Prostate gland (tissue), 2 donors: Measurements from ENCODE around the gene CCR5.

Source experiments
- POLR2A ChIP-seq: fragments of 450-650 bp; IDR thresholded peaks from one replicate; pipeline ENCODE4 v1.6.1; 2016; ENCODE audit warnings: antibody characterized with exemption, mild to moderate bottlenecking
- POLR2AphosphoS5 ChIP-seq: sonication (generic); formaldehyde crosslinking; IDR thresholded peaks from one replicate; pipeline ENCODE4 v1.6.1; 2017; ENCODE audit warnings: antibody characterized with exemption
- TF ChIP-seq, protein P1 (sequence below), 4 experiments: fragments of 200-600 bp in 2 of 4; fragments of 450-650 bp in 2 of 4; sonication (generic) in 2 of 4; IDR thresholded peaks; 1 replicate in 3 of 4; 2 replicates in 1 of 4; pipeline ENCODE4 v1.5.1; 2016 to 2019; ENCODE audit warnings: antibody characterized with exemption in 4 of 4, mild to moderate bottlenecking in 2 of 4, moderate library complexity in 2 of 4

DNA sequence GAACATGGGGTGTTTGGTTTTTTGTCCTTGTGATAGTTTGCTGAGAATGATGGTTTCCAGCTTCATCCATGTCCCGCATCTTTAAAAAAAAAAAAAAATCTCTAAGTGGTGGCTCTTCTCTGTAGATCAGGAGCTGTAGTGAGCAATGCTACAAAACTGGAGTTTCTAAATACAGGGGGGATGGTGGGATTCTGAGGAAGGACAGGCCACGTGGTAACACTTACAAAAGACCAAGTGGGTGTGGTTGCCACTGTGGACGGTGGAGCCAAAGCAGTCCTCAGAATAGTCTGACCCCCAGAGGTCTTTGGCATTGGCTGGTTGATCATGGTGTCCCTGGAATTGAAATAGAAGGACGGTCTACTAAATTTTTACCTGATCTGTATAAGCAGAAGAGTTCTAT is 44.0 kb downstream of the CCR5 start:
- TF ChIP-seq, protein P1, sequence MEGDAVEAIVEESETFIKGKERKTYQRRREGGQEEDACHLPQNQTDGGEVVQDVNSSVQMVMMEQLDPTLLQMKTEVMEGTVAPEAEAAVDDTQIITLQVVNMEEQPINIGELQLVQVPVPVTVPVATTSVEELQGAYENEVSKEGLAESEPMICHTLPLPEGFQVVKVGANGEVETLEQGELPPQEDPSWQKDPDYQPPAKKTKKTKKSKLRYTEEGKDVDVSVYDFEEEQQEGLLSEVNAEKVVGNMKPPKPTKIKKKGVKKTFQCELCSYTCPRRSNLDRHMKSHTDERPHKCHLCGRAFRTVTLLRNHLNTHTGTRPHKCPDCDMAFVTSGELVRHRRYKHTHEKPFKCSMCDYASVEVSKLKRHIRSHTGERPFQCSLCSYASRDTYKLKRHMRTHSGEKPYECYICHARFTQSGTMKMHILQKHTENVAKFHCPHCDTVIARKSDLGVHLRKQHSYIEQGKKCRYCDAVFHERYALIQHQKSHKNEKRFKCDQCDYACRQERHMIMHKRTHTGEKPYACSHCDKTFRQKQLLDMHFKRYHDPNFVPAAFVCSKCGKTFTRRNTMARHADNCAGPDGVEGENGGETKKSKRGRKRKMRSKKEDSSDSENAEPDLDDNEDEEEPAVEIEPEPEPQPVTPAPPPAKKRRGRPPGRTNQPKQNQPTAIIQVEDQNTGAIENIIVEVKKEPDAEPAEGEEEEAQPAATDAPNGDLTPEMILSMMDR (IDR thresholded peaks at IDR 0.05): no peak
- no peak for TF ChIP-seq POLR2A
- no peak for TF ChIP-seq POLR2AphosphoS5
